HG03342 (cell line): ENCODE data around the gene ALPG.
"Not testable (repeated sequence)": the region's sequence is repeated elsewhere in the genome, so short reads cannot be mapped to it uniquely, and the experiment has no call there.

Source experiments
- ATAC-seq: cut with Tn5 transposase; IDR thresholded peaks from one replicate; pipeline ENCODE4 v1.9.1; 2021; ENCODE audit warnings: mild to moderate bottlenecking, moderate library complexity; ENCODE audit not compliant: unreplicated experiment

ALPG gene

DNA sequence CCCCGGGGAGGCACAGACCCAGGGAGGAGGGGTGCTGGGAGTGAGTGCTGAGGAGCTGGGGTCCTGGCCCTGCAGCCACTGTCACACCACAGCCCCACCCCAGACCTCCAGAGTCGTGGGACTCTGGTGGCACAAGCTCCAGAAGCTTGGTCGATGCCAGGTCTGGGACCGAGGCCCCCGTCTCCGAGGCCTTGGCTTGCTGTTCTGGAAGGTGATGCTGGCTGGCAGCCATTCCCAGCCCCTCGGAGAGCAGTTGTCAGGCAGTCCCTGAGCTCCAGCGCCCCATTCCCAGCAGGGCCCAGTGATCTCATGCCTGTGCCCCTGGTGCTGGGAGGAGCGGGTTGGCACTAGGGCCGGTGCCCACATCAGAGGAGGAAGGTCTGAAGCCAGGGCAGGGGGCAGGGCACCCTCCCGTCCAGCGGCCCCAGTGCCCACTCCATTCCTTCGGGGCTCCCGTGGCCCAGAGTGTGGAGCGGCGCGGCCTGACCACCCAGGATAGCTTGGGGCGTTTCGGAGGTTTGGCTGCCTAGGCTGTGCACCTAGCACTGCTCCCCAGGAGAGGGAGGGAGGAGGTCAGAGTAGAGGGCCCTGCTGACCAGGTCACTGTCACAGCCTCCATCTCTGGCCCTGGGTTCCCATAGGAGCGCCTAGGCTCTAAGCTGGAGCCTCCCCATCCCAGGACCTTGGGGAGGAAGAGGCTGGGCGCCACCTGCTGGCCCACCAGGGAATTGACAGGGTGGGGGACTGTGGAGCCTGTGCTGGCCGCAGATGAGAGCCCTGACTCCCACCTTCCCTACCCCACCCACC is 32.5 kb downstream of the ALPG start:
- ATAC-seq: peak; percentile 39

DNA sequence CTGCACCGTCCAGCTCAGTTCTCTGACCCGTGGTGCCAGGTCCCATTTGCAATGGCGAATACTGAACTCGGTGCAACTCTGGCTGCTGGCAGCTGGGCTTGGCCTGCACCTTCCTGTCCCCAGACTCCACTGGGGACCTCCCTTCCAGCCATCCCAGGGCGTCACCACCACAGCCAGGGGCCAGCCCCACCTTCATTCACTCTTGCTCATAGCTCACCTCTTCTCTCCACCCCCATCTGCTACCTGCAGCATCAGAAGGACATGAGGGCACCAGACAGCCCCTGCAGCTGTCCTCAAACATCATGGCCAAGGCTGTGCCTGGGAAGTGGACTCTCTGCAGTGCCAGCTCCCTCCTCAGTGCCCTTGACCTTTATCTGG is 33.1 kb downstream of the ALPG start:
- ATAC-seq: no peak

DNA sequence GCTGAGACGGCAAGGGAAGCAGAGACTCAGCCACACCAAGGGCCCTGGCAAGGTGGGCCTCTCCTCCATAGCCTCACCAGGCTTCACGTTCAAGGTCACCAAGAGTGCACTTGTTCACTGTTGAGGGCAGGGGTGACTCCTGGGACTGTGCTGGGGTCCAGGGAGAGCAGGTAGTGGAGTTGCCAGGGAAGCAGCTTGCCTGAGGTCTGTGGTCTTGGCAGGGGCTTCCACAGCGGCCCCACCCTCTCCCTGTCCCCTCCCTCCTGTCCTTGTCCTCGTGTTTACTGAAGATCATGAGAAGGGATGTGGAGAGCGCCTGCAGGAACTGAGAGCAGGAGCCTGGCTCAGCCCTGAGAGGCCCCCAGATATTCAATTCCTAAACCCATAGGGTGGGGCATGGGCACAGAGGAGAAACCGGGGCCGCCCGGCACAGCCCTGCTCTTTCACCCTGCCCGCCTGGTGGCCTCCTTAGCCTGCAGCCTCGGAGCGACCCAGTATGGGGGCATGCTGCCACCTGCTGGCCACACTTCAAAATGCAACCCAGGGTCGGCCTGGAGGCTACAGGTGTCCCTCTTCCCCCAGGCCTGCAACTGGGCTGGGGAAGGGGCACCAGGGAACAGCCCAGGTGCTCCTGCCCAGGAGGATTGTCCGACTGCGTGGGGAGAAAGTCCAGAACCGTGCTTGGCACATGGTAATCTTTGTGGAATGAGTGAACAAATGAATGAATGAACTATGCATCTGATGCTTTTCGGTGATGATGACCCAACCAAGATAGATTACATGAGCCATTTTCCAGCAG is 33.8 kb downstream of the ALPG start:
- ATAC-seq: peak; percentile 72

DNA sequence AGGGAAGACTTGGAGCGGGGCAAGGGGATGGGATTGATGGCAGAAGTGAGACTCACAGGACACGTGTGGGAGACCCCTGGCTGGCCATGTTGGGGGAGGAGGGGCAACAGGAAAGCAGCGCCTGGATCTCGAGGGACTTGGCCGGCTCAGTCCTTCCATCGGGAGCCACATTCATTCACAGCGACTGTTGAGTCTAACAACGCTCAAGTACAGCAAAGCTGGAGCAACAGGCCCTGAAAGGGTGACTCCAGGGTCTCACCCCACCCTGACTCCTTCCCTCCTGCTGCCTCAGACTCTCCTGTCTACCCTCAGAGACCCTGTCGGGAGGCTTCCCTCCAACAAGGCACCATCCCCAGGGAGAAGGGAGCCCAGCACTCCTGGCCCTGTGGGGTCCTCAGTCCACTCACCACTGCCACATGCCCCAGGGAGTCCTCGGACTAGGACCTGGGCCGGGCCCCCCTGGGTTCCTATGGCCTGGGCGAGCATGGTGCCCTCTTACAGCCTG is 34.6 kb downstream of the ALPG start:
- ATAC-seq: no peak

DNA sequence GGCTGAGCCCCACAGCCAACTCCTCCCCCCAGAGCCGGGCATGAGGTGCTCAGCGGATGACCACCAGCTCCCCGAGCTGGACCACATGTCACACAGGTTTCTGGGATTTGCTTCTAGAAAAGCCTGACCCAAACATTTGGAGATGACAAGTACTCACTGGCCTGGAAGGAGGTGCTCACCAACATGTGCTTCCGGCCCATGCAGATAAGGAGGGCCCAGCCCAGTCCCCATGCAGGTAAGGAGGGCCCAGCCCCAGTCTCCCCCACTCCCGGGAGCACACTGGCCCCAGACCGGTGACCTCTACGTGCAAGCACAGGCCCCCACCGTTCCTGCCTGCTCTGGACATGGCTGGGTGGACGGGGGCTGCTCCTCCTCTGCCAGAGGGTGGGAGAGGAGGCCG is 35.3 kb downstream of the ALPG start:
- ATAC-seq: not testable (repeated sequence)

DNA sequence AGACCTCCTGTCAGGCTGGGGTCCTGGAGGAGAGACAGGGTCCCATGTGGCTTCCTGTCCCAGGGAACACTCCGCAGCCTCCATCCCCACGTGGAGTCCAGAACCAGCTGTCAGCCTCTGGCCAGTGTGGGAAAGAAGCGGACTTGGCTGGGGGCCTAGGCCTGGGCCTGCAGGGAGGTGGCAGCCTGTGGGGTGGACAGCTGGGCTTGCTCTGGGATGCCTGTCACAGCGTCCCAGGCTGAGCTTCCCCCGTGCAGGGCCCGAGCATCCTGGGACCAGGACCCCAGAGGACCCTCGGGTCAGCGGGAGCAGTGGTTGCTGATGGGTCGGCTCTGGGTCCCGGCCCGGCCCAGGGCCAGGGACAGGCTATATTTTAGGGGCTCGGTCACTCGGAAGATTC is 35.8 kb downstream of the ALPG start:
- ATAC-seq: not testable (repeated sequence)

DNA sequence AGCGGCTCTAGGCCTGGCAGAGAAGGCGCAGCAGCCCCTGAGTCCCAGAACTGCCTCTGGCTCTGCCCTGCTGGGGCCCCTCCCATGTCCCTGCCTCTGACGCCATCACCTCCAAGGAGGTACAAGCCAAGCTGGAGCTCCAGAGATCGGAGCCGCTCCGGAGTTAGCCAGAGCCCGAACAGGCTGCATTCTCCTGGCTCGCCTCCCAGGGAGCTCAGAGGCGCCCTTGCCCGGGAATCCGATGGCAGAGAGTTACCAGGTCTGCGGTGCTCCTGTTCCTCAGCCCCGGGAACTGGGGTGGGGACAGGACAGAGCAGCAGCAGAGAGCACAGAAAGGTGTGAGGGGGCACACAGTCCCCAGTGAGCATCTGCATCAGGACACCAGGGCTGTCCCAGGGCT is 36.4 kb downstream of the ALPG start:
- ATAC-seq: not testable (repeated sequence)

DNA sequence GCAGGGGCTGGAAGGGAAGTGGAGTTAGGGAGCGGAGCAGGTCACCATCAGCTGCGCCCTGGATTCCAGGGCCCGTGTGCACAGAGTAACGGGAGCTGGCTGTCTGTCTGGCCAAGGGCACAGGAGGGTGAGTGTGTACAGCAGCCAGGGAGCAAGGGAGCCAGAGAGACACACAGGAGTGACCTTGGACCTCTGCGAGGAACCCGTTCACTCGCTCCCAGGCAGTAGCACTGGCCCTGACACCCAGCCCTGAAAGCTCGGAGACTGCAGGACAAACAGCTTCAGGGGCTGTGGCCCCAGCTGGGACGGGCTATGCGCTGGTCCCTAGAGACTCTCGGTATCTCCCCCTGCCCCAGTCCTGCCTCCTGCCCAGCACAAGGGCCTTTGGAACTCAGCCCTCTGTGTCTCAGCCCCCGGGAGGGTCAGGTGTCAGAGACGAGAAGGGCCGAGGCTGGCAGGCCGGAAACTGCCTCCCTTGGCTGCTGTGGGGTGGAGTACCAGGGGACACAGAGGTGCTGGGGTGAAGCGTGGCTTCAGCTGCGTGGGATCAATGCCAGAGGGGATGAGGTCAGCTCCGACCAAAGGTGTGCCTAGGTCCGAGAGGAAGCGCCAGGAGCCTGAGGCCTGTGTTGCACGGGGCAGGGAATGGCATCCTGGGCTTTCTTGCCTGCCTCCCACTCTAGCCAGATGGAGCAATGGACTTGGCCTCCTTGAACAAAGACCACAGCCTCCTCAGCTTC is 37.2 kb downstream of the ALPG start:
- ATAC-seq: not testable (repeated sequence)

DNA sequence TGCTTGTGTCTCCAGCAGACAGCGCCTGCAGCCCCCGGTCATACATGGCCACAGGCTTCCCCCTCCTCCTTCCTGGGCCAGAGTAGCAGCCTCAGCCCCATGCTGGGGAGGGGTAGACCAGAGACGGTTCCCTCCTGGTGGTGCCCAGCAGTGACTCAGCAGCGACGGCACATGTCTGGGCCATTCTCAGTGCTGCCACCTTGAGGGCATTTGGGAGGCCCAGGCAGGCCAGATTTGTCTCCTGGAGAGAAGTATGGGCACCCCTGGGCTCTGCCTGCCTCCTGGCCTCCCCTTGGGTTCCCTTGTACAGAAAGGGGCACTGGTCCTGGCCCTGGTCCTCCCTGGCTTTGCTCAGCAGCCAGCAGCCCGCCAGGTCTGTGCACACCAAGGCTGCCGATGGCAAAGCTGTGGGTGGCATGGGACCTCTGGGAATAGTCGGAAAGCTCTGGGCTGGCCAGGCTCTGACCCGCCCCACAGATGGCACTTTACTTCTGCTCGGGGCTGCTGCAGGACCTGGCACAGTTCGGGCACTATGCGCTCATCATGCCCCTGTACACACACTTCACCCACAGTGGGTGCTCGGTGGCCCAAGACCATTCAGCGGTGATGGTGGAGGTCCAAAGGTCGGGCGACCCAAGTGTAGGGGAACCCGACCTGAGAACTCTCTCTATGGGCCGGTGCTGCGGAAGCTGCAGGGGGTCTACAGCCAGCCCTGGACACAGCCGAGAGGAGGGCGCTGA is 37.9 kb downstream of the ALPG start:
- ATAC-seq: peak; percentile 38

DNA sequence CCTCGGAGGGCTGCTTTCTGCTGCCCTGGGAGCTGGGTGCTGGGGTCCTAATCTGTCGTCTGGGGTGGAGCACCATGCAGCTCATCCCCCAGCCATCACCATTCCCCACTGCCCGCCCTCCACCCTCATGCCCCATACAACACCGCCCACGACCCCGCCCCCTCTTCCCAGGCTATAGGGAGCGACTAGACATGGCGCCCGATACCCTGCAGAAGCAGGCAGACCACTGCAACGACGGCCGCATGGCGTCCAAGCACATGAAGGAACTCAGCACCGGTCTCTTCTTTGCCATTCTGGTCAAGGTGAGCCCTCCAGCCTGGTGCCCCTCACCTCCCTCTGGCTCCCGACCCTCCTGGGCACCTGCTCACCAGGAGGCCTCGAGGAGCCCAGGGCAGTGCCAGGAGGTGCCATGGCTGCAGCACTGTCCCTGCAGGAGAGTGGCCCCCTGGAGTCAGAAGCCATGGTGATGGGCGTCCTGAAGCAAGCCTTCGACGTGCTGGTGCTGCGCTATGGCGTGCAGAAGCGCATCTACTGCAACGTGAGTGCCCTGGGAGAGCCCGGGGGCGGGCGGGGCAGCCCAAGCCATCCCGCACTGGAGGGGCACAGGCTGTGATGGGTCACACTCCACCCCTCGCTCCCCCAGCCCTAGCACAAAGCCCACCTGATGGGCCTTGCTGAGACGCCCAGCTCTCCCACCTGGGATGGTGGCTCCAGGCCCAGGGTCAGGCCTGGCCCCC is 38.7 kb downstream of the ALPG start:
- not testable (repeated sequence) for ATAC-seq

DNA sequence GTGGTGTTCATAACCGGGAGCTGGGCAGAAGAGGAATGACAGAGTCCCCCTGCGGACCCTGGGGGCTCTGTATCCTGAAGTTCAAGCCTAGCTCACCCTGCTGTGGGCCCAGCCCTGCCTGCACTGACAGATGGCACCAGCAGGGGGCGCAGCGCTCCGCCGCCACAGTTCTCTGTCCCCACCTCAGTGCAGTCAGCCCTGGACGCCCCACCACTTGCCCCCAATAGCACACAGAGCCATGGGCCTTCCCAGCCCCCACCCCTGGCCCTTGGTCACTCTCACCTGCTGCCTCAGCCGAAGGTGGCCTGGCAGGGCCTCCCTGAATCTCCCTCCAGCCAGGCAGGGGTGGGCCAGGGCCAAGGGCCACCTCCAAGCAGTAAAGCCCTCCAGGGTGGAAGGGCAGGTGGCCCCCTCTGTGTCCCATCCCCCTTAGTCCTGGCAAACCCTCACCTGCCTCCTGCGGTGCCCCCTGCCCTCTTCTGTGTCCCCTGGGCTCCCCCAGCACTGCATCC is 39.7 kb downstream of the ALPG start:
- not testable (repeated sequence) for ATAC-seq

DNA sequence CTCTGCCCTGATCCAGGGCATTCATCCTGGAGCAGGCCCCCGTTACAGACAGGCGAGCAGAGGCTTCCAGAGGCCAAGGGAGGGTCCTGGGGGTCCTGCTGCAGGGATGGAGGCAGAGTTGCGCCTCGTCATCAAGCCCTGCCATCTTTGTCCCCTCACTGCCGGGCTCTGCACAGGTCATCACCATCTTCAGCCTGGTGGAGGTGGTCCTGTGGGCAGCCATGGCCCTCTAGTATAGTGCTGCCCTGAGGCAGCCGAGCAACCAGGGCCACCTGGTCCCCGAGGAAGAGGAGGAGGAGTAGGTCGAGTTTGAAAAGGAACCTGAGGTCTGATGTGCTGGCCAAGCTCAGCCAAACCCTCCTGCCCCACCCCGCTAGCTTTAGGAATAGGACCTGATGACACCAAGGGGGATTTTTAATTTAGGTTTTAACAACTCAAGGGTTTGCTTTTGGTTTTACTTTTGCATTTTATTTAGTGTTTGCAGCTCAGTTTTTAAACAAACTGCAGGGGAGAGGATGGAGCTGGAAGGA is 40.5 kb downstream of the ALPG start:
- ATAC-seq: no peak

DNA sequence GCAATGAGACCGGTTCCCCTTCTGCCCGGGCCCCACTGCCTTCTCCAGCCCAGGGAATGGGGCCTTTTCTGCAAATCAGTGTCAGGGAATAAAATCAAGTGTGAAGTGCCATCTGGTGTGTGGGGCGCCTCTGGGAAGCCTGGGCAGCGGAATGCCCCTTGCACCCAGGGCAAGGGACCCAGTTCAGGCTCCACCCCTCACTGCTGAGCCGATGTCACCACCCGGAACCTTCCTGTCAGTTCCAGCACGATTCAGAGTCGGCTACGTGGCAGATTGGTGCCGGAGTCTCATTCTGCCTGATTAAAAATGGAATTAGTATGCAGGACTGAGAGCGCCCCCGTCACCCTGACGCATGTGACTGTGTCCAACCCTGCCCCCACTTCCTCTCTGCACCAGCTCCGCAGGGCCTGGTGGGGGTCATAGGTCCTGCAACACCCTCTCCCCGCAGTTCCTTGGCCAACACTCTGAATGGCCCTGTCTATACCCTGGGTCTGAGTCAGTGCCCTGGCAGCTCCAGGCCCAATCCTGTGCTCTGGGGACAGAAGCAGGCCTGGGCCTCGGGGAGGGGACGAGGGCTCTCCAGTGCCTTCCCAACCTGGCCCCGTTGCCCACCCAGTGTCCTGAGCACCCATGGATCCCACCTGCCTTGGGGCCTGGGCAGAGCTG is 41.1 kb downstream of the ALPG start:
- no peak for ATAC-seq

DNA sequence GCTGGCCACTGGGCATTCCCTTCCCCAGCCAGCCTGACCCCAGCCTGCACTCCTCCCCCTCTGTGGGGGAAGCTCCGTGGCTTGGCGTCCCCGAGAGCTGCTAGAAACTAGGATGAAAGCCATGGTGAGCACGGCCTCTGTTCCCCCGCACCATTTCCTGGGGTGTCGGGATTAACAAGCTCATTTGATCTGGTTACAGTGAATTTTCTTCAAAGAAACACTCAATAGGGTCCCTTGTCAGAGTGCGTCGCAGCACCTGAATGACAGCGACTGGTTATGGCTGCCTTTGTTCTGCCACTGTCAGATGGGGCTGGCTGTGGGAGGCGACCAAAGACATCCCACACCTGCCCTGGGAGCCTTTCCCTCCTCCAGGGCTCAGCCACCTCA is 41.7 kb downstream of the ALPG start:
- ATAC-seq: no peak

DNA sequence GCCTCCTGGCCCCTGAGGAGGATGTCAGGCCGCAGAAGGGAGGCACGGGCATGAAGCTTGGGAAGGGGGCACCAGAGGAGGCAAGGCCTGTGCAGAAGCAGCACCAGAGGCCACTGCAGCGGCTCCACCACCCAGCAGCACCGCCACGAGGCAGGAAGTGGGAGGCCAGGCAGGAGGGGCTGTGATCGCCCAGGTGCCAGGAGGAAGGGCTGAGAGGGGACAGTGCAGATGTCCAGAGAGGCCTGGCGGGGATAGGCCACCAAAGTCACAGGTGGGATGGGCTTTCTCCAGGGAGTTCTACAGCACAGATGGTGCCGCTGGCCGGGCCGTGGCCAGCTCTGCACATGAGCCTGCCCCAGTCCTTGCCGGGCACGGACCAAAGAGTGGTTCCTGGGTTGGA is 43.3 kb downstream of the ALPG start:
- ATAC-seq: no peak

DNA sequence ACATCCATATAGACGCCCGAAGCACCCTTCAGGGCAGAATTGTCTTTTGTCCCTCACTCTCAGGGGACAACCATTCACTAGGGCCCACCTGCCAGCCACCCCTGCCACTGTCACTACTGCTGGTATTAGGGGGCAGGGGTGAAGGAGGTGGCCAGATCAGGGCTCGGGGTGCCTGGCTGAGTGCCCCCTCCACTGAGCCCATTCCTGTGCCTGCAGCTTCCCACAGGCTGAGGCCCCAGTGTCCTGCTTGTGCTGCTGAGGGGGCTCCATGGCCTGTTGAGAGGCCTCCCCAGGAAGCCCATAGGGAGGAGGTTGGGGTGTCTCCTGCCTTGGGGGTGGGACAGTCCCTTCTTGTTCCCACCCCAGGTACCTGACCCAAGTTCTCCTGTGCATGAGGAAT is 45.0 kb downstream of the ALPG start:
- not testable (repeated sequence) for ATAC-seq

DNA sequence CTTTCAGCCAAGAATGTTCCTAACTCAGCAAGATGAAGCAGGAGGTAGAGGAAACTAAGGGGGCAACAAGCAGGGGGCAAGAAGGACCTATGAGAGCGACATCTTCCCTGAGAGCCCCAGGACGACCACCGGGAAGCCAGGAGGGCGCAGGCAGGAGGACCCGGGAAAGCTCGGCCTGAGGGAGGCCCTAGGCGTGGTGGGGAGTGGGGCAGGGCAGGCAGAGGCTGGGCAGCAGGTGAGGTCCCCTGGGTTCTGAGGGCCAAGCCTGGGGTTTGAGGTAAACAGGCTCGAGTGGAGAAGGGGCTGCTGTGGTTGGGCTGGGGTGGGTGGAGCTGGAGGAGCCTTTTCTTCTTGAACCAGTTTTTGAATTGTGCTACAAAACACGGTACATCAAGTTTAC is 48.0 kb downstream of the ALPG start:
- ATAC-seq: no peak

DNA sequence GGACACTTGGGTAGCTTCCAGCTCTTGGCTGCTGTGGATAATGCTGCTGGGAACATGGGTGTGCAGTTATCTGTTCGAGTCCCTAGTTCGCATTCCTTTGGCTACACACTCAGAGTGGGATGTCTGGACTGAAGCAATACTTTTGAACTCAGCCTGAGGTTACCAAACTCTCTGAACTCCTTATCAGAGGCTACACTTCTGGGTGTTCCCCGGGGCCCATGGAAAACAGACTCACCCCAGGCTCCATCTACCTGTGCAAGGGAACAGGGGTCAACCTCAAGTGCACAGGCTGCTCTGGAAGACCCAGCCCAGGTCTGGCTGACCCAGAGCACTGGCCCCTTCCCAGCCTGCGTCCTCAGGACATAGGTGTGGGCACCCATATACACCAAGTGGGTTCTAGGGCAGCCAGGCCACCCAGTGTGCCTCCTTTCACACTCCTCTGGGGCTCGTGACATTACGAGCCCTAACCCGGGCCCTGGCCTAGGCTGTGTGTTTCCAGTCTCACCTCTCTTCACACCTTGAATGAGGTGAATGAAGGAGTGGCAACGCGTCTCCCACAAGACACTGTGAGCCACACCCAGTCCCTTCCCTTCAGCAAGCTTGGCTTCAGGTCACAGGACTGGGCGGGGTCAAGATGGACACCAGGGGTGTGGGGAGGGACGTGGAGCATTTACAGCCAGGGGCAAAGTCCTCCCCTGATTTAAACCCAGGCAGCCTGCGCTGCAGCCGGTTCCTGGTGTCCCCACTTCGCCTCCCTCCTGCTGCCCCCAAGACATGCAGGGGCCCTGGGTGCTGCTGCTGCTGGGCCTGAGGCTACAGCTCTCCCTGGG is 49.0 kb downstream of the ALPG start, which contains the start of gene ALPI:
Gene ALPI (plus strand): TSS at position 728 of the 830 bp plus-strand sequence. CDS start 47 bp downstream, at position 775.
- ATAC-seq: no peak
